ENCODE measurements around the gene CCP110.
"Not testable (repeated sequence)": the region's sequence is repeated elsewhere in the genome, so short reads cannot be mapped to it uniquely, and the experiment has no call there.

The CCP110 gene

DNA sequence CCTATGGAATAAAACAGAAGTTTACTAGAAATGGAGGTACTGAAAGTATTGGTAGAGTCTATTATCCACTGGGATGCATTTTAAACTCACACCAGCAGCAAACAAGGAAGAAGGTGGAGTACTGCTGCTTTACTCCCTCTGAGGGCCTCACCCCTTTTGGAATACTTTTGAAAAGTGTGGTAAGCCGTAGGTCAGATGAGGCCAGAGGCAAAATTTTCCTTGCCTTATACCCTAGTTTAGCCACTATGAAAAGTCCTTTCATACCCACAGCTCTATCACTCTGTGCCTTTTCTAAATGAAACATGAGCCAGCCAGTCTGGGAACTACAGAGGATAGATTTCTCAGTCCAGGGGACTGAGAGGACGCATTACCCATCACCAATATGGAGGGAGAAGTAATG, 15.9 kb upstream of the CCP110 start:
- DNase-seq (ENCODE audit: low spot score) = no peak

DNA sequence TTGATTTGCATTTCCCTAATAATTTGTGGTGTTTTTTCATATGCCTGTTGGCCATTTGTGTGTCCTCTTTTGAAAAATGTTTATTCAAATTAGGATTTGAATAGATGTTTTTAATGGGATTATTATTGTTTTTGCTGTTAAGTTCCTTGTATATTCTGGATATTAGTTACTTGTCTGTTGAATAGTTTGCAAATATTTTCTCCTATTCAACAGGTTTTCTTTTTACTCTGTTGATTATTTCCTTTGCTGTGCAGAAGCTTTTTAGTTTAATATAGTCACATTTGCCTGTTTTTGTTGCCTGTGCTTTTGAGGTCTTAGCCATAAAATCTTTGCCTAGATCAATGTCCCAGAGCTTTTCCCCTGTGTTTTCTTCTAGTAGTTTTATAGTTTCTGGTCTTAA, 11.4 kb upstream of the CCP110 start:
- no peak for DNase-seq (ENCODE audit: low spot score)

DNA sequence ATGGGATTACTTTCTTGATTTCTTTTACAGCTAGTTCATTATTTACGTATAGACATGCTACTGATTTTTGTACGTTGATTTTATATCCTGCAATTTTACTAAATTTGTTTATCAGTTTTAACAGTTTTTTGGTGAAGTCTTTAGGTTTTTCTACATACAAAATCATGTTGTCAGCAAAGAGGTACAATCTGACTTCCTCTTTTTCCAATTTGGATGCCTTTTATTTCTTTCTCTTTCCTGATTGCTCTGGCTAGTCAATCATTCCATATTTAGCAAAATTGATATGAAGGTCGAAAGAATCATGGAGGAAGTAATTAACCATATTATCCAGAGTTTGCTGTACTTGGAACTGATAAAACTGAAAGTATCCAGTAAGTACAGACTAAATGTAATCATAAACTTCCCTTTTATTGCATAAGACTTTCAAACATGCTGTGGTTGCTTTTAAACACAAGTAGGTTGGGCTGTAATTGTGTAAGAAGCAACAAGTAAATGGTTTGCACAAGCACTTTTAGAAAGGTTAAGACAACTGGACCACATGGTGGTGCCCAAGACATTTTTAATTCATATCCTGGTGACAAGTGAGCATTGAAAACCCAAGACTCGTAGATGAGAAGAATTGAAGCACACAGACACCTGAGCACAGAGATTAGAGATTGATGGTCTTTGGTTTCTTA, 10.2 kb upstream of the CCP110 start:
- no peak for DNase-seq (ENCODE audit: low spot score)

DNA sequence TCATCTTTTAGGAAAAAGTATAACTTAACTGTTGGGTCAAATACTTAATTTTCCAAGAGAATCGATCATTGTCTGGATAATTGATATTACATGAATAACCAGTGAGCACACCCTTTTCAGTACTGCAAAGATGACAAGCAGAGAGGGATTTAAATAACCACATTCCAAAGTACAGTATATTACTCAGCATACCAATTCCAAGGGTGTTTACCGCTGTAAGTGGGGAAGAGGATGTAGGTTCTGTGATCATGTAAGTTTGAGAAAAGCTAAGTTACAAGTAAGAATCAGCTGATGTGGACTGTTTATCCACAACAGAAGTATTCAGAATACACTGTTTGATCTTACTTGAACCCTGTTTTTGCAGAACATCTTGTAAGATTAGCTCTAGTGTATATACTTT, 8.0 kb upstream of the CCP110 start:
- DNase-seq (ENCODE audit: low spot score) = no peak

DNA sequence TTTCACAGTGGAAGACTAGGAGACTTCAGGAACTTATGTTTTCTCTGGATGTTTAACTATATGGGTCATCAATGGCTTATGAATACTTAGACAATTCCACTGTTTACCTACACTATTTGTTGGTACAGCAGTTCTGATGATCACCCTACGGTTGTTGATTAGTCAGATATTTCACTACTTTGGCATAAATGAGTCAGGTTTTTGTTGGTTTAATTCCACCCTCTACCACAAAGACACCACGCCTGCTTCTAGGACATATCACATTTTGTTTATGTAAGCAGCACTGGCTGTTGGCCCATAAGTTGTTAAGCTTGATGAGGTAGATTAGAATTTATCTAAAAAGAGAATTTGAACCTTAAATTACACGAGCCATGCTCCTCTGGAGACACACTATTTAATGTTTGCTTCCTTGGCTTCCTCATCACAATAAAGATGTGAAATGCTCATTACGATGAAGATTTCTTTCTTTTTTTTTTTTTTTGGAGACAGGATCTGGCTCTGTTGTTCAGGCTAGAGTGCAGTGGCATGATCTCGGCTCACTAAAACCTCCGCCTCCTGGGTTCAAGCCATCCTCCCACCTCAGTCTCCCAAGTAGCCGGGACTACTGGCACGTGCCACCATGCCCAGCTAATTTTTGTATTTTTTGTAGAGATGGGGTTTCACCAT, 6.2 kb upstream of the CCP110 start:
- DNase-seq (ENCODE audit: low spot score) = no peak

DNA sequence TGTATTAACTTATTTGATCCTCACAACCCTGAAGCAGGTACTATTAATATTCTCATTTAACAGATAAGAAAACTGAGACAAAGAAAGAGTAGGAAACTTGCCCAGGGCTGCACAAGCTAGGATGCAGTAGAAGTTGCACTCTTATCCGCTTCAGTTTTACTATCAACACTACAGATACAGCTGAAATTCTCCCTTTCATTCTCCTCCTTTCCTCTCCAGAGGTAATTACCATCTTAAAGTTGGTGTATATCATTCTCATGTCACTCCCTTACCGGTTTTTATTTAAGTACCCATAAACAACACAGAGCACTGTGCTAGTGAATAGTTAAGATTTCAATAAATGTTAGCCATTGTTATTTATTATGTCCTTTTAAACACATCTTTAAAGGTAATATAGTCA, 5.4 kb upstream of the CCP110 start:
- no peak for DNase-seq (ENCODE audit: low spot score)

DNA sequence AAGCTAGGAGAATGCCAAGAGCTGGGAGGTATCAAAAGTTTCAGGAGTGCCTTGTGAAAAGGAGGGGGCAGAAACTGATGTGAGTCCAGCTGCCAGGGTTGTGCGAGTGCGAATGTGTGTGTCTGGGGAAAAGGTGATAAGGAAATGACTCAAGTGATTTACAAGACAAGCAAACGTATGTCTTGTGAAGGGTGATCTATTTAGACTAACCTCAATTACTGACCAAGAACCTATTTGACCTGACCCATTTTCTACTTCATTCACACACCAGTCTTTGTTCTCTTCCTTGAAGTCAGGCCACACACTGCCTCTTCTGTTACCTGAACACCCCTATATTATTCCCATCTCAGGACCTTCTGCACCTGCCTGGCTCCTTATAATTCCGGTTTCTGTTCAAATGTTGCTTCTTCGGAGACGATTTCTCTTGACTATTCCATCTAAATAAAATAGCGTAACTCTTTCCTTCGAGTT, 2.8 kb upstream of the CCP110 start:
- peak; percentile 31 for DNase-seq (ENCODE audit: low spot score)

DNA sequence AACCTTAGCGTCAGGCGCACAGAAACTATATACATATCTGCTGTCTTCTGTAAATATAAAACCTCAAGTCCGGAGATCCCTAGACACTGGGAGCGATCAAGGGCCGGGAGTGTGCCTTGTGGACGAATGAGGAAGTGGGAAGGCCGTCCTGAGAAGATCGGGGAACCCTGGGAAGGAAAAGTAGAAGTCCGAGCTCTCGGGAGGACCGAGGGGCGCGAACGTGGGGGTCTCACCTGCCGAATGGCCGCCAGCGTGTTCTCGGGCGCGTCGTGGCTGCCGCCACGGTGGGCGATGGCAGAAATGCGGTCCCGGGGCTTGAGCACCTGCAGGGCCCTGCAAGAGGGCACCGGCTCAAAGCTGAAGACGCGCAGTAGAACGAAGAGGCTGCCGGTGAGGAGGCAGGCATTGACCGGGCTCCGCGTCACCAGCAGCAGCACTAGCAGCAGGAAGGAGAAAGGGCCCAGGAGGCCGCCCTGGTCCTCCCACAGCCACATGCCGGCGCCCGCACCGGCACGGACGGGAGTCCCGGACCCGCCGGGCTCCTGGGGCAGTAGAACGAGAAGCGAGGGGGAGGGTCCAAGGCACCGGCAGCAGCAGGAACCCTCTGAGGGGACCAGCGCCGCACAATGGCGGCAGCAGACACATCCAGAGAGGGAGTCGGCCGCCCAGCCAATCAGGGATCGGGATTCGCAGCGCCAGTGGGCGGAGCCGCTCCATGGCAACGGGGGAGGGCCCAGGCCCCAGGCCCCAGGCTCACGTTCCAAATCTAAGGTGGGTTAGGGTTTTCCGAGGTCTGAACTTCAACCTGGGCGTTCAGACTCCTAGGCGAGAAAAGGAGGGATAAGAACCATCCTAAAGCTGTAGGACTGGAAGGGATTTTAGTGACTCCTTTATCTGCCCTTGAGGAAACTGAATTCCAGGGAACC, 2.0 kb upstream of the CCP110 start, which contains the start of gene GDE1:
Gene GDE1, minus strand, starts transcription at position 628 of the 926 bp plus-strand sequence. Its CDS starts 134 bp downstream, at position 494.
- peak; percentile 95 for DNase-seq (ENCODE audit: low spot score)

DNA sequence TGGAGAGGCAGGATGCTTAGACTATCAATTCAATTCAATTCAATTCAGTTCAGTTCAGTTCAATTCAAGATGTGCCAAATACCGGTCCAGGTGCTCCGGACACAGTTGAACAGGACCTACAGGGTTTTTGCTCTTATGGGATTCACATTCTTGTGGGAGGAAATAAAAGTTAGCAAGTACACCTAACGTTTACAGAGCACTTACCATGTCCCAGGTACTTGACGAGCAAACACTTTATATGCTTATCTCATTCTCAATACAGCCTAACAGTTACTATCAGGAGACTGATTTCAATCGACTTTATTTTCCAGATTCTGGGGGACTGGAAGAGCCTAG, 1.4 kb upstream of the CCP110 start:
- DNase-seq (ENCODE audit: low spot score) = no peak

DNA sequence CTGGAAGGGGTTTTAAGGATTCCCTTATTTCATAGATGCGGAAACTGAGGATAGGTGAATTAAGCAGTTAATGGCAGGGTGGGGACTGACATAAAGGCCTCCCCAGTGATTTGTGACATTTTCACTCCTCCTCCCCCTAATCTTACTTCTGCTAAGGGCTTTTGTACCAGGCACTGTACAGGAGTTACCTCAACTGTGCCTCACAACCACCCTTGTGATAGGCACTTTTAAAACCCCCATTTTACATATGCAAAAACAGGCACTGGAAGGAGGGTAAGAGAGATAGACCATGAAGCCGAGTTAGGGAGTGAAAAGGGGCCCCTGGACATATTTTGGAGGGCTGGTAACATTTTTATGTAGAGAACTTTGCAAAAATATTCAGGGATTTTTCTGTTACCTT, 982 bp upstream of the CCP110 start:
- DNase-seq (ENCODE audit: low spot score) = peak; percentile 62

DNA sequence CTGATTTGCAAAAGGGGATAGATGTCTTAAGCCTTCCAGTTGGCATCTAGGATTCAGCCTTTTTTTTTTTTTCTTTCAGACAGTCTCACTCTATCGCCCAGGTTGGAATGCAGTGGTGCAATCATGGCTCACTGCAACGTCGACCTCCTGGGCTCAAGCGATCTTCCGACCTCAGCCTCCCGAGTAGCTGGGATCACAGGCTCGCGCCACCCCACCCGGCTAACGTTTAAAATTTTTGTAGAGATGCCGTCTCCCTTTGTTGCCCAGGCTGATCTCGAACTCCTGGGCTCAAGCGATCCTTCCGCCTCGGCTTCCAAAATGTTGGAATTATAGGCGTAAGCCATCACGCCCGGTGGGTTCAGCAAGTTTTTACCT, 571 bp upstream of the CCP110 start:
- no peak for DNase-seq (ENCODE audit: low spot score)

DNA sequence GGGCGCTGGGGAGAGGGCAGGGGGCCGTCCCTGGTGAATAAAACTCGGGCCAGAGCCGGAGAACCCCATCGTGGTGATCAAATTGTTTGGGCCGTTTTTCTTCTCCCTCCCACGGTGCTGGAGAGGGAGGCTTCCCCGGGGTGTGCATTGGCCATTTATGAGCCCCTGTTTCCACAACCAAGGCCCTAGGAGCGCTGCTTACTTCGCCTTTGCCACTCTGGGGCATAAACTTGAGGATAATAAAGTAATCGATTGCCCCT, 544 bp downstream of the CCP110 start:
- no peak for DNase-seq (ENCODE audit: low spot score)

DNA sequence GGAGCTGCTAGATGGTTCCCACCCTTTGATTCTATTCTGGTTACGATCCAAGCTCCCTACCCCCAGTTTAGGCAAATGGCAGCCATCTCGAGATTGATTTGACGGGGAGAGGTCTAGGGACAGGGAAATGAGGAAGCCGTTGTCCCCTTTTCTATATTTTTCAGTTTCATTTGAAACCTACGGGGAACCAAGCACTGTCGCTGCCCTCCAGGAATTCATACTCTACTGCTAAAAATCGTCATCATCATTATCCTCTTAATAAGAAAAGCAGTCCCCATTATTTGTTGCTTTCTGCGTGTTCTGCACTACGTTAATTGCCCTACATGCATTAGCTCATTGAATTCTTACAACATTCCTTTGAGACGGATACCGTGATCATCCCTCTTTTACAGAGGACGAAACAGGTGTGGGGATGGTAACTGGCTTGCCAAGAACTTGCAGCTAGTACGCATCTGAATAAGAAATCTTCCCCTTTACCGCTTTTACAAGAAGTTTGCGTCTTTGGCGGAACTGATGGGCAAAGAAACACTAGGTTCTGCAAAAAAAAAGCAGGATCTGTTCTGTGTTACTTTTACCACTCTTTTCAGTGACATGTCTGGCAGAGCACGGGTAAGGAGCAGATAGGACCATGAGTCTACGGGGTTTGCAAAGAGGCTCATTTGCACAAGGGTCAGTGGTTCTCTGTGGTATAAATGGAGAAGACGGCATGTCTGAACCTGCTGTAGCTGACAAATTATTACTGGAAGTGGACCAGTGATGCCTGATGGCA, 1.1 kb downstream of the CCP110 start:
- DNase-seq (ENCODE audit: low spot score) = peak; percentile 58

DNA sequence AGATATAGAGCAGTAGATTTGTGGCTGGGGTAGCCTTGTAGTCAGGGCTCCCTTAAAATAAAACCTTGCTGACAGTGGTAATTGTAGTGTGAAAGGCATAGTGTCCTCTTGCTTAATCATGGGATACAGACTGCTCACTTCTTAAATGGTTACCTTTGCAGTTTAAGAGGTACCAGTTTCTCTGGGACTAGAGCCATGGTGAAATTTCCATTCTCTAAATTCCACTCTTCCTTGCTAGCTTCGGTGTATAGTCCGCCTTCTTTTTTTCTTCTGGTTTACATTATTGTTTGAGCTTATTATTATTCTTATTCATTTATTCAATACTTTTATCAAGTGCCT, 1.6 kb downstream of the CCP110 start:
- DNase-seq (ENCODE audit: low spot score) = no peak

DNA sequence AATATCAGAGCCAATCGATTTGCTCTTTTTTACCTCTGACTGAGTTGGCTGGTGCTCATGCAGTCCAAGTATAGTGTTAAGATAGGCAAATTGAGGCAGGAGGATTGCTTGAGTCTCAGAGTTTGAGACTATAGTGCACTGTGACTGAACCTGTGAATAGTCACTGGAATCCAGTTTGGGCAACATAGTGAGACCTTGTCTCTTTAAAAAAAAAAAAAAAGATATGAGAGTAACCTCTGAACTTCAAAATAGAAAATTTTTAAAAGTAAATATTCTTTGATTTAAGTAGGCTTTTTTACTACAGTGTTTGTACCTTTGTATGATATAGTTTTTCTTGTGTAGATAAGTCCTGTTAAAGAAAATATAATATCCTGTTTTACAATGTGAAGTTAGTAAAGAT, 3.4 kb downstream of the CCP110 start:
- no peak for DNase-seq (ENCODE audit: low spot score)

DNA sequence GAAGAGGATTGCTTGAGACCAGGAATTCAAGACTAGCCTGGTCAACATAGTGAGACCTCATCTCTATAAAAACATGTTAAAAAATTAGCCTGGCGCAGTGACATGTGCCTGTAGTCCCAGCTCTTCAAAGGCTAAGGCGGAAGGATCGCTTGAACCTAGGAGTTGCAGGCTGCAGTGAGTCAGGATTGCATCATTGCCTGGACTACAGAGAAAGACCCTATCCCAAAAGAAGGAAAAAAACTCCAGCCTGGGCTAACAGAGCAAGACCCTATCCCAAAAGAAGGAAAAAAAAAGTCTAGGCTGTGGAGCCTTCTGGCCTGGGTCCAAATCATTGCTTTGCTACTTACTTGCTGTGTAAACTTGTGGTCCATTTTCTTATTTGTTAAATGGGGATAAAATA, 4.9 kb downstream of the CCP110 start:
- DNase-seq (ENCODE audit: low spot score) = no peak

DNA sequence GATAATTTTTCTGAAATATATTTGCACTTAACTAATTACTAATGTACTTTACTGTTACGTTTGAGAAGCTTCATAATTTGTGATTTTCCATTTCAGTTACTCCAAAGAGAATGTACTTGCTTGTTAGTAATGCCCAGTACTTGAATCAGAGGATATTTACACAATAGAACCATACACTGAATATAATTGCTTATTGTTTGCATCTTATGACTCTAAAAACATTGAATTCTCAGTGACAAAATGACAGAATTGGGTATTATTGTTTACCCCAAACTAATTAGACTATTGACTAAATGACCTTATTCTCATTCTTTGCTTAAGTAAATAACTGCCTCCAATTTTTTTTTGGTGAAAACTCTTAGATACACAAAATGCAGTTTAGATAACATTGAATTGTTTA, 8.9 kb downstream of the CCP110 start:
- no peak for DNase-seq (ENCODE audit: low spot score)

DNA sequence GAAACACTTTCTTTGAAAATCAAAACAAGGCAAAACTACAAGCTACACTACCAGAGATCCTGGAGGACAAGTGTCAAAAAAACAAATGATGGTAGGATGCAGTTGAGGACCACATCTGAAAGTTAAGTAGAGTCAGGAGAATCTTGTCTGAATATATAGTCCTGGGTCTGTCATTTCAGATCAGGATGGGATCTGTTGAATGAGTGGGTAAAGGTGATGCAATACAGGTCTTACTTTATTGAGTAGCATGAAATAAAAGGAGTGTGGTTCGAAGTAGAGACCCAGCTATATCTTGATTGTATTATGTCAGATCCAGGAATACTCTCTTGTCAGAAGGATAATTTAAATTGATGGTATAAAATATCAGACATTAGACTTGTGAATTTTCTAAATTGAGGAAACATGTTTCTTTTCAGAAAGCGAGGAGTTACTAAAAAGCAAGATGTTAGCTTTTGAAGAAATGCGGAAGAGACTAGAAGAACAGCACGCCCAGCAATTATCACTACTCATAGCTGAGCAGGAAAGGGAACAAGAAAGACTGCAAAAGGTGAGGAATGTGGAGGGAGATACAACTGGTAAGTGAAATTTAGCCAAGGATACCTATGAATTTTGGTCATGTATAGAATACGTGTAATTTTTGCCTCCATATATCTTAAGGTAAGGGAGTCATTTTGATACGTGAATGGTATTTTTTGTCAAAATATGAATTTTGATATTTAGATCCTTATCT, 16.7 kb downstream of the CCP110 start:
- DNase-seq (ENCODE audit: low spot score) = no peak

DNA sequence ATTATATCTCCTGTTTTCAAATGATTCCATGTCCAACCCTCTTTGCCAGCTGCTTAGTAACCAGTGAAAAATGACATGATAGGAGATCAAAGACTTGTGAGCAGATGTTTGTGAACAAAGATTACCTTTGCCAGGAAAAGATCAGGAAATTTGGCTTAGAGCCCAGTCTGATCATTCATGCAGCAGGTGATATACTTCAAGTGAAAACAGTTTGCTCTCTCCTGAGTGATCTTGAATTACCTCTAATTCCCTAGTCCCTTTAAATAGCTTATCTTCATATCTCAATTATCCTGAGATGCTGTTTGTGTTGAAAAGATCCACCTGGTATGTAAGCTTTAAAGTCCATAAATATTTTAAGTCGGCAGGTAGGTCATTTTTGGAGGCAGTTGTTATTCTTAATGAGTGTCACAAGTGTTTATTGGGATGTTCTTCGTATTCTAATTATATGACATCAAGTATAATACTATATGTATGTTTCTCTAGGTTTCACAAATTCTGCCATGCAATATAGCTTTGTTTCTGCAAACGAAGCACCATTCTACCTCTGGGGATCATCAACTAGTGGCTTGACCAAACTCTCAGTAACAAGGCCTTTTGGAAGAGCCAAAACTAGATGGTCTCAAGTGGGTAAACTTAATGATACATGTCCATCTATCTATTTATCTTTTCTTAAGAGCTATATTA, 18.5 kb downstream of the CCP110 start:
- no peak for DNase-seq (ENCODE audit: low spot score)

DNA sequence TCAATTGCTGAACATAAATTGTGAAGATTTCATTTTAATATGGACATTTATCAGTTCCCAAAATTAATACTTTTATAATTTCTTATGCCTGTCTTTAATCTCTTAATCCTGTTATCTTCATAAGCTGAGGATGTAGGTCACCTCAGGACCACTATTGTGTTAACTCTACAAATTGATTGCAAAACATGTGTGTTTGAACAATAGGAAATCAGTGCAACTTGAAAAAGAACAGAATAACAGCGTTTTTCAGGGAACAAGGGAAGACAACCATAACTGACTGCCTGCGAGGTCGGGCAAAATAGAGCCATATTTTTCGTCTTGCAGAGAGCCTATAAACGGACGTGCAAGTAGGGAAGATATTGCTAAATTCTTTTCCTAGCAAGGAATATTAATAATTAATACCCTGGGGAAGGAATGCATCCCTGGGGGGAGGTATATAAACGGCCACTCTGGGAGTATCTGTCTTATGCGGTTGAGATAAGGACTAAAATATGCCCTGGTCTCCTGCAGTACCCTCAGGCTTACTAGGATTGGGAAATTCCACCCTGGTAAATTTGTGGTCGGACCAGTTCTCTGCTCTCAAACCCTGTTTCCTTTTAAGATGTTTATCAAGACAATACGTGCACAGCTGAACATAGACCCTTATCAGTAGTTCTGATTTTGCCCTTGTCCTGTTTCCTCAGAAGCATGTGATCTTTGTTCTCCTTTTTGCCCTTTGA, 19.7 kb downstream of the CCP110 start:
- DNase-seq (ENCODE audit: low spot score) = not testable (repeated sequence)

DNA sequence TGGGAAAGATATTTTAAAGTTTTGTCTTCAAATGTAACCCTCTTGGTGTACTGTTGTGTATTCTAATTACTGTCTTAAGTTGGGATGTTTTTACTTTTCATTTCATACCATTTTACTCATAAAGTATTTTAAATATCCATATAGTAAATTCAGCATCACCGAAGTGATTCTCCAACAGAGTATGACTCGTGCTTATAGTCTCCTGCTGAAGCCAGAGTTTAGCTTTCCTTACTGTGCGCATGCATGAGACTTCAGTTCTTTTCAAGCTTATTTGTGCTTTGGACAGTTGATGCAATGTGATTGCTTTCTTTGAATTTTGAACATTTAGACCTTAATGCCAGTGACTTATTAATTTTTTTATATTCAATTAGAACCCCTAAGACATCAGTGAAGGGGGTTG, 24.4 kb downstream of the CCP110 start:
- no peak for DNase-seq (ENCODE audit: low spot score)
